IPS-18a (cell line): ENCODE data around the gene MRPL19.

Source experiments
- H3K27ac ChIP-seq: one replicate; pipeline ENCODE4 v1.5.1; 2013; ENCODE audit warnings: low read length
- H3K27me3 ChIP-seq: one replicate; pipeline ENCODE4 v1.6.1; 2013; ENCODE audit warnings: mild to moderate bottlenecking, low read length; ENCODE audit not compliant: control insufficient read depth, insufficient read depth
- H3K36me3 ChIP-seq: one replicate; pipeline ENCODE4 v1.6.1; 2013; ENCODE audit warnings: low read depth, low read length; ENCODE audit not compliant: control insufficient read depth
- H3K4me1 ChIP-seq: one replicate; pipeline ENCODE4 v1.6.1; 2013; ENCODE audit warnings: low read depth, low read length; ENCODE audit not compliant: control insufficient read depth
- H3K4me3 ChIP-seq: one replicate; pipeline ENCODE4 v1.5.1; 2013; ENCODE audit warnings: low read length
- H3K9ac ChIP-seq: one replicate; pipeline ENCODE4 v1.6.1; 2013; ENCODE audit warnings: mild to moderate bottlenecking, low read length, moderate library complexity
- H3K9me3 ChIP-seq: one replicate; pipeline ENCODE4 v1.6.1; 2013; ENCODE audit warnings: low read depth, low read length; ENCODE audit not compliant: control insufficient read depth

Gene MRPL19

DNA sequence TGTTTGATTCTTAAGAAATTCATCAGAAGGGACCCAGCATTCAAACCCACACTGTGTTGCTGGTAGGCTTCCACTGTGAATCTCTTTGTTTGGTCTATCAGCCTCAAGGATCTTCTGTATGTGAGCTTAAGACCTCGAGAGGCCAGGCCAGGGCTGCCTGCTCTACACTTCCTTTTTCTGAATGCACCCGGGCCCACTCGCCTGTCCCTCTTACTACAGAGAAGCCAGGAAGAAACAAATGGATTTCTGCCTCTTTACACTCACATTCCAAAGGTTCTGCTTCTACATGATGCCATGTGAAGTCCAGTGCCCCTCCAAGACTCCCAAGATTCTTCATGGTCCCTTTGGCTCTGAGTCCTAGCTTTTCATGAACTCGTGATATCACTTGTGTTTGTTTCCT lies 25.4 kb upstream of the MRPL19 start:
- H3K36me3 ChIP-seq: no peaks in the 10 kb centered on the region
- H3K27ac ChIP-seq: no peak overlapping the region
- H3K9me3 ChIP-seq: no peaks in the 10 kb centered on the region
- H3K4me3 ChIP-seq: no peak overlapping the region
- no peak overlapping the region for H3K9ac ChIP-seq
- H3K4me1 ChIP-seq: no peaks in the 10 kb centered on the region
- no peaks in the 10 kb centered on the region for H3K27me3 ChIP-seq

DNA sequence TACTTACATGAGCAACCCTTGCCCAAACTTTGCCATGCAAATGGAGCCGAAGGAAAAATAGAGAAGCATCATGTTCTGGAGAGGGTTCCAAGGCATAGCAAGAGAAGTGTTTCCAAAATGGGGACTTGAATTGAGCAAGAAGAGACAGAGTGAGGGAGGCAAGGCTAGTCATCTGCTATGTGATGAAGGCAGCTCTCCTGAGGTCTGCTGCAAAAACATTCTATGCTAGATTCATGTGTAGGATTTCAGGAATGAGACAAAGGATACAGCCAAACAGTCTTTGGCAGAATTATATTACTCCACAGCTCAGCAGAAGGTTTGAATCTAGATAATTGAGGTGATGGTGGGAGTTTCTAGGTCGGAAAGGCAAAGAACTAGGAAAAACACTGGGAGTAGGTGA lies 24.1 kb upstream of the MRPL19 start:
- H3K27me3 ChIP-seq: no peaks in the 10 kb centered on the region
- no peaks in the 10 kb centered on the region for H3K36me3 ChIP-seq
- H3K9ac ChIP-seq: no peak overlapping the region
- H3K9me3 ChIP-seq: no peaks in the 10 kb centered on the region
- no peak overlapping the region for H3K27ac ChIP-seq
- H3K4me1 ChIP-seq: no peaks in the 10 kb centered on the region
- H3K4me3 ChIP-seq: no peak overlapping the region

DNA sequence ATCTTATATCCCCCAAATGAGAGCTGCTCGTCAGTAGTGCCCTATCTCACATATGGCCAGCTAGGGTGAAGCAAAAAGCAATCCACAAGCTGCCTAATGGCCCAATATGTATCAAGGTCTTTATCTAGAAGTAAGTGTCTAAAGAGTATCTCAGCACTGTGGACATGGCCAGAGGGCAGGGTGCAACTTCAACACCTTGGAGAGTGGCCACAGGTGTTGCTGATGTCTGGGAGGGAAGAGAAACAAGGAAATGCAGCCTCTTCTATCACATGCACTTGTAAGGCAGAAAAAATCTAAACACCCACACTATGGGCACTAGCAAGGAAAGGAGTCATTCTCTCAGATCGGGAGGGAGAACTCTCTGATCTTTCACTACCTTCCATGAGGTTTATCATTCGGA lies 23.7 kb upstream of the MRPL19 start:
- H3K27me3 ChIP-seq: no peaks in the 10 kb centered on the region
- H3K36me3 ChIP-seq: no peaks in the 10 kb centered on the region
- H3K9ac ChIP-seq: no peak overlapping the region
- no peaks in the 10 kb centered on the region for H3K9me3 ChIP-seq
- H3K4me1 ChIP-seq: no peaks in the 10 kb centered on the region
- no peak overlapping the region for H3K27ac ChIP-seq
- no peak overlapping the region for H3K4me3 ChIP-seq

DNA sequence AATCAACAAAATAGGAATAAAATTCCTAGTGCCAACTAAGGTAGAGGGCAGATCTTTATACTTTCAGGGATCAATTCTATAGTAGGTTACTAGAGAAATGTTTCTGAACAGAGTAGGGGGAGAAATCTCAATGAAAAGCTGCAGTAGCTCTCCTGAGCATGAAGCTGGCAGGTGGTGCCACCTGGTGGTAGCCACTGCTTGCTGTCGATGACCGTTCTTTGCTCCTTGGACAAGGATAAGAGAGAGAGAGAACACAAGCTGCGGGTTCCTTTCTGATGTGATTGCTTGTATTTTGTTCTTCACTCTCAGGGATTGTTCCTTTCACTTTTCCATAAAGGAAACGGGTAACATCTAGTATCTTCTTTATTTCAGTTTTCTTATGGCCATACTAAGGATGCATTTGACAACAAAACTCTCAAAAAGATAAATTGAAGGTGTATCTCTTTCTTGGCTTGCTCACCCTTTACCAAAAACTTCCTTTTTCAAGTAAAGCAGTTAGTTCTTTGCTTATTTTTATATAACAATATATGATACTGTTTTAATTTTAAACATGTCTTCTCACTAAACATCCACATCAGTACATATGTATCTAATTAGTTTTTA lies 18.6 kb upstream of the MRPL19 start:
- Histone ChIP-seq H3K9ac (no peak overlapping the region), H3K4me3 (no peak overlapping the region), H3K36me3 (no peaks in the 10 kb centered on the region)

DNA sequence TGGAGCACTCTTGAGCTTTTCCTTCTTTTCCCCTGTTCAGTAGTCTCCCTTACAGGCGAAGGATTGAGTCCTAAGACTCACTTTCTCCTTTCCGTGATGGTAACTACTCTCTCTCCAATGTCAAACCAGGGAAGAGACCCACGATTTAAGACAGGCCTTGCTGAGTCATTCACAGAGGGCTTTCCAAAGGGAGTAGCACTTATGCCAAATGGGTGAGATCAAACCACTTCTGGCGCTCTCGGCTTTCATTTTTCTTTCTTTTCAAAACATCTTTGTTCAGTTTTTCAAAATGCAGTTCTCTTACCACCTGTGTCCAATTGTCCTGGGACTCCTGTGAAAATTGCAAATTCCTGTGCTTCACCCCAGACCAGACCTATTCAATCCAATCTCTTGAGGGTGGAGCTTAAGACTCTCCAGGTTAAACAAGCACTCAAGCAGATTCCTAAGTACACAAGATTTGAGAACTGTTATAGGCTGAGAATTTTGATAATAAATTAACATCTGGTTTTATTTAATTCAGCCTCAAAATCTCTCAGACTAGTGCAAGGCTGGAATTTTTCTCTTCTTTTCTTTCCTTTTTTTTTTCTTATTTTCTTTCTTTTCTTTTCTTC lies 14.4 kb upstream of the MRPL19 start:
- Histone ChIP-seq H3K36me3 (no peaks in the 10 kb centered on the region), H3K4me3 (no peak overlapping the region), H3K9ac (no peak overlapping the region), H3K27ac (no peak overlapping the region), H3K9me3 (no peaks in the 10 kb centered on the region), H3K27me3 (no peaks in the 10 kb centered on the region), H3K4me1 (no peaks in the 10 kb centered on the region)

More for the DNA sequence above, 18.6 kb upstream of the MRPL19 start:
- Histone ChIP-seq H3K9me3 (no peaks in the 10 kb centered on the region), H3K4me1 (no peaks in the 10 kb centered on the region), H3K27me3 (no peaks in the 10 kb centered on the region), H3K27ac (no peak overlapping the region)

DNA sequence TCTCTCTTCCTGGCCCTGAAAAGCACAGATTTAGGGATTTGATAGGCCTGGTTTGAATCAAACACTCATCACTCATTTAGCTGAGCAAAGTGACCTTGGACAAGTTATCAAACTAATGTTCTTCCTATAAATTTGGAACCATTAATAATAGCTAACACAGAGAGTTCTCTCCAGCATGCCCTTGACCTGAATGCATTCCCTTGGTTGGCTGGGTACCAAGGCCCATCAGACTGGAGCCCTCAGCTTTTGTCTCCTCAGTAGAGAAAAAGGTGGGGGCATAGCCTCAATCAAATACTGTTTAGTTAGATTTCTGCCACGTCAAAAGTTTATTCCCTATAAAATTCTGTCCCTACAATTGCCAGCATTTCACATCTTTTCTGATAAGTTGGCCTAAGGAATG lies 13.8 kb upstream of the MRPL19 start:
- Histone ChIP-seq H3K27ac (no peak overlapping the region), H3K9me3 (no peaks in the 10 kb centered on the region), H3K36me3 (no peaks in the 10 kb centered on the region), H3K9ac (no peak overlapping the region), H3K4me3 (no peak overlapping the region), H3K27me3 (no peaks in the 10 kb centered on the region), H3K4me1 (no peaks in the 10 kb centered on the region)

DNA sequence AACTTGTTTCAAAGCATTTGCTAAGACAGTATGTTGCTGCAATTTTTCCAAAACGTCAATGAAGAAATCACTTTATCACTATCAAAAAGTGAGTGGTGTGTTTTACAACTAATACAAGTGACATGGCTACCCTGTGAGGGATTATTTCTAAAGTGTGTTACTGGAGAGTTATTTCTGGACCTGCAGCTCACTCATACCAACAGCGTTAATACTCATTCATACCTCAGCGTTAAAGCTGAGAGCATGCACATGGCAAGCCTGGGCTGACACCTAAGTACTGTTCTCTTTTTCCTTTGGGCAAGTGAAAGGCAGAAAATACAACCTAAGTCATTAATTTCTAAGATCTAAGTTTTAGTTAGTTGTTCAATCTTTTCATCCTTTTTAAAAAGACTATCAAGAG lies 13.0 kb upstream of the MRPL19 start:
- Histone ChIP-seq H3K27ac (no peak overlapping the region), H3K9me3 (no peaks in the 10 kb centered on the region), H3K4me3 (no peak overlapping the region), H3K9ac (no peak overlapping the region), H3K36me3 (no peaks in the 10 kb centered on the region), H3K27me3 (no peaks in the 10 kb centered on the region), H3K4me1 (no peaks in the 10 kb centered on the region)

DNA sequence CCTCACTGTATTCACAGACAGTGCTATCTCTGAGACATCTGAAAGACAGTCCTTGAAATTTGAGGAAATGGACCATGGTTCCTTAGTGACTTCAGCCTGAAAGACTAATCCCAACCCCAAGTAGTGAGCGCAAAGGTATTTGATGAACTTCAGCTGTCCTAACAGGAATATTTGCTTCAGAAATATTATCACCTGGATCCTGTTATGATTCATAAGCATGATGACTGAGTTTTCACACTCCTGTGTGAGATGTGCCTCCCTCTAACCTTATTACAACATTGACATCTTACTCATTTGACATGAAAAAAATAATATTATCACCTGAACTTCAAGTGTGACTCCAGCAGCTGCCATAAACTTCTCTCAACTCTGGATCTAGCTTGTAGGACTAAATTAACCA lies 11.6 kb upstream of the MRPL19 start:
- Histone ChIP-seq H3K4me1 (no peaks in the 10 kb centered on the region), H3K9ac (no peak overlapping the region), H3K27me3 (no peaks in the 10 kb centered on the region), H3K4me3 (no peak overlapping the region), H3K36me3 (no peaks in the 10 kb centered on the region), H3K27ac (no peak overlapping the region), H3K9me3 (no peaks in the 10 kb centered on the region)

DNA sequence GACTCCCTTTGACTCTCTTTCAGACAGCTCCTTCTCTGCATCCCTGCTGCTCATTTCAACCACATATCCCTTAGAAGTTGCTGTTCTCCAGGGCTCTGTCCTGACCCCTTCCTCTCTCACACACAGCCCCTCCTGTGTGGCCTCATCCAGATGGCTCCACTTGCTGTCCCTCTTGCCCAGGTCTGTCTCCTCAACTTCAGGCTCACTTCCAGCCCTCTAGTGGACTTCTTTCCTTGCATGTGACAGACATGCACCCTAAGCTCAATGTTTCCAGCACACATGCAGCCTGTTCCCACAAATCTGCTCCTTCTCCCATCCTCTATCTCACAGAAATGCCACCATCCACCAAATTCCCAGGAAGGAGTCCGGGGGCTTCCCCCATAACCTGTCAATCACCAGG lies 9.0 kb upstream of the MRPL19 start:
- H3K9me3 ChIP-seq: no peaks in the 10 kb centered on the region
- no peak overlapping the region for H3K27ac ChIP-seq
- no peaks in the 10 kb centered on the region for H3K4me1 ChIP-seq

DNA sequence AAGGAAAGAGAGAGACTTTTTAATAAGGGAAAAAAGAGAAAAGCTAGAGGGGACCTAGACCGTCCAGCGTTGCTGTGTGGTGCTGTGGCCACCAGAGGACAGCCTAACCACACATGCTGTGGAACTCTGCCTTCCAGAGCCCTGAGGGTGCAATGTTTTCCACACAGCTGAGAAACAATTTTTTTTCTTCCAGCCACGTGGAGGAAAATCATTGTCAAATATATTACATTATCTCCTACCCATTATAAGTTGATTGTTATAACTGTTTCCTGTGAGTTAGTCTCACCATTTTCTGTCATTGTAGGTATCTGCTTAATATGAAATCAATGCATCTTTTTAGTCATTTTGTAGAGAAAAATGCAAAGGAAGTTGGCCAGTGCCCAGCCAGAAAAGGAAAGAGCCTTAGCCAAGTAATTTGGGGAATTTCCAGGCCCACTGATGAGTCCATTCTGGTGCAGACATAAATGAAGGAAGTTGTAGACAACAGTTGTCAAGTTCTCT lies 5.9 kb upstream of the MRPL19 start:
- no peaks in the 10 kb centered on the region for H3K9me3 ChIP-seq
- no peak overlapping the region for H3K27ac ChIP-seq
- no peak overlapping the region for H3K9ac ChIP-seq
- H3K27me3 ChIP-seq: no peaks in the 10 kb centered on the region
- no peak overlapping the region for H3K4me3 ChIP-seq
- no peaks in the 10 kb centered on the region for H3K4me1 ChIP-seq
- H3K36me3 ChIP-seq: no peaks in the 10 kb centered on the region

More for the DNA sequence above, 9.0 kb upstream of the MRPL19 start:
- Histone ChIP-seq H3K36me3 (no peaks in the 10 kb centered on the region), H3K4me3 (no peak overlapping the region), H3K9ac (no peak overlapping the region), H3K27me3 (no peaks in the 10 kb centered on the region)

DNA sequence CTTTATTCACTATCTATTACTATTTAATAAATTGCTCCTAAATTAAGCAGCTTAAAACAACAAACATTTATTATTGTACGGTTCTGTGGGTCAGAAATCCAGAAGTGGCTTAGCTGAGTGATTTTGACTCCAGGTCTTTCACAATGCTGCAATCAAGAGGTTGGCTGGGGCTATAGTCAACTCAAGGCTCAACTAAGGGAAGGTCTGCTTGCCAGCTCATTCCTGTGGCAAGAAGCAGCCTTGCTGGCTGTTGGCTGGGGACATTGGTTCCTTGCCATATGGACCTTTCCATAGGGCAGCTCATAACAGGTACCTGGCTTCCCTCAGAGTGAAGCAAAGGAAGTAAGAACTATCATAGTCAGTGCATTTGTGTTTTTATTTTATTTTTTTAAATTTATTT lies 5.0 kb upstream of the MRPL19 start:
- no peak overlapping the region for H3K4me3 ChIP-seq
- no peaks in the 10 kb centered on the region for H3K9me3 ChIP-seq
- no peaks in the 10 kb centered on the region for H3K4me1 ChIP-seq
- H3K9ac ChIP-seq: no peak overlapping the region
- H3K27me3 ChIP-seq: no peaks in the 10 kb centered on the region
- H3K36me3 ChIP-seq: no peaks in the 10 kb centered on the region
- no peak overlapping the region for H3K27ac ChIP-seq

DNA sequence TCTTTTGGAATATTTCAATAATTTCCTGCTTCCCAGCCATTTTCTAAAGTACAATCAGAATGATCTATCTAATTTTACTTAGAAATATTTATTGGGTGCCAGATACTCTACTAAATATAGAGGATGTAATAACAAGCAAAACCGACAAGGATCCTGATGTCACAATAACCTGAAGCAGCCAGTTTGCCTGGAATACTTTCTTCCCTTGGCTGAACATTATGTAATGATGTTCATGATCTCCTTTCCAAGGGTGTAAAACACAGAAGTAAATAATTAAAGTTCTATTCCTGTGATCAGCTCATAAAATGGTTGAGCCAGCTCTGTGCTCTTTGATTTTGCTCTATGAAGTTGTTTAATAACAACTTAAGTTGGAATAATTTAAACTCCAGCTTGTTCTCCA lies 2.6 kb upstream of the MRPL19 start:
- peaks cover 4% of the 10 kb centered on the region for H3K4me1 ChIP-seq
- H3K9me3 ChIP-seq: no peaks in the 10 kb centered on the region
- peaks cover 4% of the 10 kb centered on the region for H3K36me3 ChIP-seq

More for the DNA sequence above, 2.6 kb upstream of the MRPL19 start:
- H3K27me3 ChIP-seq: no peaks in the 10 kb centered on the region
- no peak overlapping the region for H3K27ac ChIP-seq
- H3K9ac ChIP-seq: no peak overlapping the region
- H3K4me3 ChIP-seq: no peak overlapping the region
